Measurements from ENCODE around the gene RNASE11.

DNA sequence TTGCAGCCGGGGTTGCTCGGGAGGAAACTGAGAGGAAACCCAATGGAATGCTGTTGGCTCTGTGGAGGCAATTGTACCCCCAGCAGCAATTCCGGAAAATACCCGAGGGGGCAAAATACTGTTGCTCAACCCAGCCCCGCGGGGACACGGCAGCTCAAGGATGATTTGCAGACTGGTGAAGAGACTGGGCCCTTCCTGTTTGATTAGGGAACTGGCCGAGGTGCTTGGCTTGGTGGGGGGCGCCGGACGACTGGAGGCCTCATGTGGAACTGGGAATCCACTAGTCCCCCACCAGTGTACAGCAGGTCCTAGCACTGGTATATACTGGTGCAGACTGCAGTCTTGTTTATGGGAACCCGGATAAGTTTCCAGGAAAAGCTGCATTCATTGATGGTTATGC lies 13.7 kb upstream of the RNASE11 start:
- TF ChIP-seq, protein P1, sequence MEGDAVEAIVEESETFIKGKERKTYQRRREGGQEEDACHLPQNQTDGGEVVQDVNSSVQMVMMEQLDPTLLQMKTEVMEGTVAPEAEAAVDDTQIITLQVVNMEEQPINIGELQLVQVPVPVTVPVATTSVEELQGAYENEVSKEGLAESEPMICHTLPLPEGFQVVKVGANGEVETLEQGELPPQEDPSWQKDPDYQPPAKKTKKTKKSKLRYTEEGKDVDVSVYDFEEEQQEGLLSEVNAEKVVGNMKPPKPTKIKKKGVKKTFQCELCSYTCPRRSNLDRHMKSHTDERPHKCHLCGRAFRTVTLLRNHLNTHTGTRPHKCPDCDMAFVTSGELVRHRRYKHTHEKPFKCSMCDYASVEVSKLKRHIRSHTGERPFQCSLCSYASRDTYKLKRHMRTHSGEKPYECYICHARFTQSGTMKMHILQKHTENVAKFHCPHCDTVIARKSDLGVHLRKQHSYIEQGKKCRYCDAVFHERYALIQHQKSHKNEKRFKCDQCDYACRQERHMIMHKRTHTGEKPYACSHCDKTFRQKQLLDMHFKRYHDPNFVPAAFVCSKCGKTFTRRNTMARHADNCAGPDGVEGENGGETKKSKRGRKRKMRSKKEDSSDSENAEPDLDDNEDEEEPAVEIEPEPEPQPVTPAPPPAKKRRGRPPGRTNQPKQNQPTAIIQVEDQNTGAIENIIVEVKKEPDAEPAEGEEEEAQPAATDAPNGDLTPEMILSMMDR (conservative IDR thresholded peaks at IDR 0.05; ENCODE audit: low read depth, low read length) = no peak
- no peak for TF ChIP-seq EZH2 (IDR thresholded peaks at IDR 0.05; ENCODE audit: borderline replicate concordance, low read depth, low read length, poor library complexity, severe bottlenecking)

Data from A673 (cell line).